GM12801 (cell line): ENCODE measurements around the gene EPHB4.

Experiments used
- CTCF ChIP-seq: IDR thresholded peaks from one replicate; pipeline ENCODE4 v1.5.1; 2011; ENCODE audit warnings: control low read depth; ENCODE audit not compliant: insufficient read length; ENCODE audit errors: extremely low read depth

The EPHB4 gene

GRCh38 chr7:100829150-100829716 lies 1.9 kb upstream of the EPHB4 start:
- TF ChIP-seq CTCF = no peak

DNA sequence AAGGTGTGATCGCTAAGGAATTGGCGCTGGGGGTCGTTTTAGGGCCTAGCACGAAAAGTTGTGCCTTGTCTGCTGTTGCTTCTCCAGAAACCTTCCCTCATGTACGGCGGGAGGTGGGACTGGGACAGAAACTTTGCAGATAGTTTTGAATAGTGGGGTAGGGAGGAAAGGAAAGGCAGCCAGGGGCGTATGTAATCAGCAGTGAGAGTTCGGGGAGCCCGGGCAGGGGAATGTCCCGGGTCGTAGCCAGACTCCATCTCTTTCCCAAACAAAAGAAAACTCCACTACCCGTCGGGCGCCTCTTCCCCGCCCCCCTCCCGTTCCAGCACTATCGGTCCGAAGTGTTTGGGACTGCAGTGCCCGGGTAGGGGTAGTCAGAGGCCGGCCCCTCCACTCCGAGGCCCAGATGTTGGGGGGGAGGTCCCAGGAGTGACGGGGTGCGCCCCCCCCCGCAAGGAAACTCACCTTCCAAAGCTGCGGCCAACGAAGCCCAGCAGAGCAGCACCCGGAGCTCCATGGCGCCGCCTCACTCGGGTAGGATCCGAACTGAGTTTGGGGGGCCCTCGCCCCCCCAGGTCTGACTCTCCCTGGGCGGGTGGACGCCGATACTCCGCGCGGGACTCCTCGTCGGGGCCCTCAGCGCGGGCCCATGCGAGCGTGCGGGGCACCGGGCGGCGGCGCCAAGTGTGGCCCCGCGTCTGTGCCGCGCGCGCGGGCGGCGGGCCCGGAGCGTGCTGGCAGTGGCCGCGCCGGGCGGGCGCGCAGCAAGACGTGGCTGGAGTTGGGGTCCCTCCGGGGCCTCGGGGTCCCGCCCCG lies 601 bp downstream of the EPHB4 start:
- no peak for TF ChIP-seq CTCF

- TF ChIP-seq CTCF = no peak
Observed at GRCh38 chr7:100825751-100826513, 1.4 kb downstream of the EPHB4 start.

- no peak for TF ChIP-seq CTCF
Observed at GRCh38 chr7:100825215-100825671, 2.1 kb downstream of the EPHB4 start.

DNA sequence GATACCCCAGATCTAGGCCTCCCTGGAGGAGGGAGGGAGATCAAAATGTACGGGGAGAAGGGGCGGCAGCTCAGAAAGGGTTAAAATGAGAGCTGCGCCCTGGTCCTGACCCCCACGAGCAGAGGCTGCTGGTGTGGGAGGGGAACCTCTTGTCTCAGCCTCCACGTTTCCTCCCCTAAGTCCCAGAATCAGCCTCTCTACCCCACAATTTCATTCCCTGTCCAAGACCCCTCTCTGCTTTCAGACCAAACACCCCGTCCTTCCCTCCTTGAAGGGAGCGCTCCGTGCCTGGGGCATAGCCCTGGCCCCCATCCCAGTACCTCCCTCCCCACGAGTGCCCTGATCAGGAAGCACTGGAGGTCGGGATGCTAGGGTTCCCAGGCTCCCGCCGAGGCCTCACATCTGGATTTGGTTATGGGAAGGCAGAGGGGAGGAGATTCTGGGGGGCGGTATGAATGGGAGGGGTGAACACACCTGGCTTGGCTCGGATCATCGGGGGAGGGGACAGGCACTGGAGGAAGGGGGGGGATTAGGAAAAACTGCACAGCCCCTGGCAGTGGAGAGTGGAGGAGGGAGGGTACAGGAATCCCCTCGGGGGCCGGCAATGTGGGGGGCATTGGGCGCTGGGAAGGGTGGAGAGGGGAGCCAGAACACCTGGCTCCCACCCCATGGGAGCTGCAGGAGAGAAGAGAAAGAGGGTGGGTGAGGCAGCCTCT lies 2.7 kb downstream of the EPHB4 start:
- no peak for TF ChIP-seq CTCF

GRCh38 chr7:100823534-100823933 lies 3.8 kb downstream of the EPHB4 start:
- TF ChIP-seq CTCF = no peak

DNA sequence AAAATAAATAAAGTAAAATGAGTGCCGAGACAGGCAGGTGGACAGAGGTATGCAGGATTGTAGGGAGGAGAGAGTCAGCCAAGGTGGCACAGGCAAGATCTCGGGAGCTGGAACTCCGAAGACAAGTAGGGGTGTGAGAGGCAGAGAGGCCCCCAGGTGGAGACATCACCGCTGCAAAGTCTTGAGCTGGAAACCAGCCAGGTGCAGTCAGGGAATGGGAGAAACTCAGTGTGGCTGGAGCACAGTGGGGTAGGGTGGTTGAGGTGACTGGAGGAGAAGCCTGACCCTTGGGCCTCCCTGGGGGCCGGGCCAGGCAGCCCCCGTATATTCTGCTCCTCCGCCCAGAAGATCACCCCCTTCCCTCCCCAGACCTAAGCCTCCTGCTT lies 4.2 kb downstream of the EPHB4 start:
- no peak for TF ChIP-seq CTCF
